LoVo (cell line): ENCODE measurements around the gene NEURL1B.
"Not testable (repeated sequence)": the region's sequence is repeated elsewhere in the genome, so short reads cannot be mapped to it uniquely, and the experiment has no call there.

Experiments
- DNase-seq: peaks from one replicate; pipeline ENCODE4 v3.0.0-alpha.2; 2016; ENCODE audit warnings: low spot score

Gene NEURL1B

DNA sequence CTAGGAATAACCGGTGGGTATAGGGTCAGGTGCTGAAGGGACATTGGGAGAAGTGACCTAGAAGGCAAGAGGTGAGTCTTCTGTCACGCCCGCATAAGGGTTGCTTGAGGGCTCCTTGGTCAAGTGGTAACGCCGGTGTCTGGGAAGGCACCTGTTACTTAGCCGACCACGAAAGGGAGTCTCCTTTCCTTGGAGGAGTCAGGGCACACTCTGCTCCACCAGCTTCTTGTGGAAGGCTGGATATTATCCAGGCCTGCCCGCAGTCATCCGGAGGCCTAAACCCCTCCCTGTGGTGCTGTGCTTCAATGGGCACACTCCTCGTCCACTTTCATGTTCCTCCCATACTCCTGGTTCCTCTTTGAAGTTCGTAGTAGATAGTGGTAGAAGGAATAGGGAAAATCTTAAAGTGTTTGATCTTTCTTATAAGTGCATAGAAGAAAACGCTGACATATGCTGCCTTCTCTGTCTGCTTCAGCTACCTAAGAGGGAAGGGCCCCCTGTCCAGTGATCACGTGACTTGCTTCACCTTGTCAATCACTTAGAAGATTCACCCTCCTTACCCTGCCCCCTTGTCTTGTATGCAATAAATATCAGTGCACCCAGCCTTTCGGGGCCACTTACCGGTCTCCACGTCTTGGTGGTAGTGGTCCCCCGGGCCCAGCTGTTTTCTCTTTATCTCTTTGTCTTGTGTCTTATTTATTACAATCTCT lies 16.6 kb downstream of the NEURL1B start:
- not testable (repeated sequence) for DNase-seq

DNA sequence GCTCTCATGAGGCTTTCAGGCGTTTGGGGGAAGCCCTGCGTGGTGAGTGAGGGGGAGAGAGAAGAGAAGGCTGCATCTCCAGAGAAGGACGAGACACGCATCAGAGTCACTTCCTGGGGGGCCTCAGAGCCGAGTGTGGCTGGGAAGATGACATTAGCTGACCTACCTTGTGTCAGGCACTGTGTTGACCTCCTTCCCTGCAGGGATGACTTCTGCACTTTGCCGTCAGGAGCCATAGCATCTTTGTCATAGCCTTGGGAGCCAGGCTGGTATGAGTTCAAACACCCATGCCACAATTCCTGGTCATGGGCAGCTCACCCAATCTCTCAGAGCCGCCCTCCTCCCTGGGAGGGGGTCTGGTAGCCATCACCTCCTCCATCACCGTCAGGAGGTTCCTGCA lies 17.3 kb downstream of the NEURL1B start:
- DNase-seq, result no peak

DNA sequence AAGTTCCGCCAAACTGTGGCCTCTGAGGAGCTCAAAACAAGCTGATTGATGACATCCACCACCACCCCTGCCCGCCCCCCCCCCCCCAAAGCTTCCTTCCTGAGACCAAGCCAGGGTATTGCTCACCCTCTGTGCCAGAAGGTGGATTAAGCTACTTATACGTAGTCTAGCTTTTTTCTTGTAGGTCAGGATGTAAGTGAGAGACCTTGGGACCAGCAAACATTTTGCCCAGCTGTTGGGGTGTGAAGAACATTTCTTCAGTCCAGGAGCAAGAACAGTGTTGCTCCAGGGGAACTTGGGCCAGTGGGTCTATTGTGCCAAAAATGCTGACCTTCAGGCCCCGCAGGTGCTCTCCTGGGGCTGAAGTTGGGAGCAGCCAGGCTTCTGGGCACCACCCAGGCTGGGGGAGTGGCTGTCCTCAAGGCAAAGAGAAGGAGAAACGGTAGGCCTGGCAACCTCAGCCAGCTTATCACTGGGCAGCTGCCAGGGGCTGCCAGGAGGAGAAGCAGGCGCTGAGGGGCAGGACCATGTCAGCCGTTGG lies 18.0 kb downstream of the NEURL1B start:
- DNase-seq, result no peak

GRCh38 chr5:172659570-172659908 lies 18.5 kb downstream of the NEURL1B start:
- no peak for DNase-seq

DNA sequence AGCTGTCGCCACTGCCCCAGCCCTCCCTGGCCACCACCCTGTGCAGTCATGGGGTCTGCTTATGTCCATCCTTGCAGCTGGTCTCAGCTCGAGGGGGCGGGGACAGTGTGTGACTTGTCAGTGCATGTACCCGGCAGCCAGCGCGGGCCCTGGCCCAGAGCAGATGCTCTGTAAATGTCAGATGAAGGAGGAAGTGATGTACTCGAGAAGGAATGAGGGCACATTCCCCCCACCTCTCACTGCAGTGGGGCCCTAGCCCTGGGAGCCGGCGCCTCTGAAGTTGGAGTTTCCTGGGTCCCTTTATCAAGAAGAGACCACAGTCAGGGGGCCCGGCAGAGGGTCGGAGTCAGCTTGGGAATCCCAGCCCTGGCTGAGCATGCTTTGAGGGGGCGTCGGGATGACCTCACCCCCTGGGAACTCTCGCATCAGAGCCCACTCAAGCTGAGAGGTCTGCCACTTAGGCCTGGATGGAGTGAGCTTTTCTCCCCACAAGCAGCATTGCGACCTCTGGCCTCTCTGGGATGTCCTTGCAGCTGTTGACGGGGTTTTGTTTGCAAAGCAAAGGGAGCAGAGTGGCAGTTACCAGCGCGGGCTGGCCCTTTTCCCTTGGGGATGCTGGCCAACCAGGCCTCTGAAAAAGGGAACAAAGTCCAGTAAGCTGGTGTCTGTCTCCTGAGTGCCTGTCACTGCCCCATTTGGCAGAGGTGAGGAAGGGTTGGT lies 19.0 kb downstream of the NEURL1B start:
- DNase-seq, result no peak

DNA sequence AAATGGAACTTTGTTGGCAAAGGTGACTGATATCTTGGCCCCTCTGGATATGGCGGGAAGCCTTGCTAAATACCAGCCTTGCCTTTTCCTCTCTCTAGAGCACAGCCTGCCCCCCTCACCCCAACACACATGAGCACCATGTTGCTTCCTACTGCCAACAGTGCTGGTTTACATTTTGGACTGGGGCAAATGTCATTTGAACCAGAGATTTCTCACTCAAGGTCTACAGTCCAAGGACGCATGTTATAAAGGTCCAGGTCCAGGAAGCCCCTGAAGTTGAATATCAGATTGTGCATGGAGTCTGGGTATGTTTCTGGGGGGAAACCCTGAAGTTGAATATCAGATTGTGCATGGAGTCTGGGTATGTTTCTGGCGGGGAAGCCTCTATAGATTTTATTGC lies 19.9 kb downstream of the NEURL1B start:
- no peak for DNase-seq

GRCh38 chr5:172661526-172661925 lies 20.5 kb downstream of the NEURL1B start:
- DNase-seq, result no peak

GRCh38 chr5:172662596-172662995 lies 21.5 kb downstream of the NEURL1B start:
- no peak for DNase-seq

DNA sequence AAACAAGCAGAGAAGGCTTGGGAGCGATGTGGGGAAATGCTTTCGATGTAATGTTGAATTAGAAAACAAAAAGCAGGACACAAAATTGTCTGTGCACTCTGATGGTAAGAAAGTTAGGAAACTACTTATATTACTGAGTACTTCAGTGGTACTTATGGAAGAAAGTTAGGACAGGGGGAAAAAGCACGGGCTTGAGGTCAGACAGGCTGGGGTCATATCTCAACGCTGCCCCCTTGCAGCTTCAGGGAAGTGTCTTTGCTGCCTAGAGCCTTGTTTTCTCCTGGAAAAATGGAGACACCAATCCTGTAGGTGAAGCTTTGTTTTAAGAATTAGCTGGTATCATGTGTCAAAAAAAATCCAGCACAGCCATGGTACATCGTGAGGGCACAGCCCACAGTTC lies 23.0 kb downstream of the NEURL1B start:
- DNase-seq, result no peak

GRCh38 chr5:172664681-172665541 lies 23.8 kb downstream of the NEURL1B start:
- DNase-seq, result no peak

DNA sequence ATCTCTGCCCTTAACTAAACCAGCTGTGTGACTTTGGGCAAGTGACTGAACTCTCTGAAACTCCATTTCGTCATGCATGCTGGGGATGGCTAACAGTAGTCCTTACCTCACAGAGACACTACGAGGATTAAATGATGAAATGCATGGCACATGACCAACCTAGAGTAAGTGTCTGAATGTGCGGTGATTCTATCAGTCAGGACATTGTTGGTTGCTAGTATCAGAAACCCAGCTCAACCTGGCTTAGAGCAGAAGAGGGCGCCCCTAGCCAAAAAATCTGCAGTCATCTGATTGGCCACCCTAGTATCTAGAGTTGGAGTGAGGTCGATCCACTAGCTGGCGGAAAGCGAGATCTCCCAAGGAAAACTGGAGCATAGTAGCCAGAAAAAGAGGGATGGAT lies 25.2 kb downstream of the NEURL1B start:
- DNase-seq, result no peak

GRCh38 chr5:172667786-172668593 lies 26.9 kb downstream of the NEURL1B start:
- DNase-seq, result no peak

DNA sequence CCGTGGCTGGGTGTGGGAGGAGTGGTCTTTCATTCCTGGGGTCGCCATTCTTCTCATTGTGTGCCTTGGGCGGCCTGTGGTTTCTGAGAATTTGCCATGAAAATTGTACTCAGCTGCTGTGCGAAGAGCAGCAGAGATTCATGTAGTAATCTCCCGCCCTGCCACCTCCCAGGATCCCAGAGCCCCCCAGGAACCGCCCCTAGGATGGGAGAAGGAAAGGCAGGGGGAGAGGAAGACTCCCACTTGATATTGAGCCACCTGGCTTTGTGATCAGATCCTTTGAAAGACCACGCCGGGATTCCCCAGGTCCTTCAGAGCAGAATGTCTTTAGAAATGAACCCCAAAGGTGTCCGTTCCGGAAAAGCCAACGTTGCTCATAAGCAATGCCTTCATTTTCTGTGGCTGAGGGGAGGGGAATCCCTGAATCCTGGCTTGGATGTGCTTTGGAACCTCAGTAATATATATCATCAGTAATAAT lies 27.6 kb downstream of the NEURL1B start:
- DNase-seq, result no peak

GRCh38 chr5:172669386-172670004 lies 28.4 kb downstream of the NEURL1B start:
- no peak for DNase-seq

GRCh38 chr5:172670005-172670402 lies 28.9 kb downstream of the NEURL1B start:
- no peak for DNase-seq

DNA sequence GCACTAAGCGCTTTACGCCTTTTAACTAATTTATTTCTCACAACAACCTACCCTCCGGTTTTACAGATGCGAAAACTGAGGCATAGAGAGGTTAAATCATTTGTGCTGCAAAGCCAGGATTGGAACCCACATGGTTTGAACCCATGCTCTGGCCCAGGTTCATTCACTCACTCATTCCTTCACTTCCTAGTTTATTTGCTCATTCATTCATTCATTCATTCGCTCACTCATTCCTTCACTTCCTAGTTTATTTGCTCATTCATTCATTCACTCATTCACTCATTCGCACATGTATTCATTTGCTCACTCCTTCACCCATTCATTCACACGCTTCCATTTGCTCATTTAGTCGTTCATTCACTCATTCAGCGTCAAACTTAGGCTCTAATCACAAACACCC lies 29.4 kb downstream of the NEURL1B start:
- no peak for DNase-seq

DNA sequence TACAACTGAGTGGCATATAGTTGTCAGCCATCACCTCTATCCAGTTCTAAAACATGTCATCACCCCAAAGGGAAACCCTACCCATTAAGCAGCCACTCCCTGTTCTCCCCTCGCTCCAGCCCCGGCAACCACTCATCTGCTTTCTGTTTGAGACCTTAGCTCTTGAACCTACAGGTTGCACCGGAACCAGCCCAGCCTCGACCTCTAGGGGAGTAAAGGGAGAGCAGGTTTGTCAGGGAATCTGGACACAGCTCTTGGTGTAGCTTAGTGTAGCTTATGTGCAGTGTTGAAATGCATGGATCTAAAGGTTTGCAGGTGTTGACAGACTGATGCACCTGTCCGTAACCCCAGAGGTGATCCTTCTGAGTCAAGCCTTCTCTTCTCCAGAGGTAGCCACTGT lies 30.0 kb downstream of the NEURL1B start:
- DNase-seq, result no peak

- DNase-seq, result peak; percentile 33
Measured at GRCh38 chr5:172672681-172673080, 31.6 kb downstream of the NEURL1B start.

DNA sequence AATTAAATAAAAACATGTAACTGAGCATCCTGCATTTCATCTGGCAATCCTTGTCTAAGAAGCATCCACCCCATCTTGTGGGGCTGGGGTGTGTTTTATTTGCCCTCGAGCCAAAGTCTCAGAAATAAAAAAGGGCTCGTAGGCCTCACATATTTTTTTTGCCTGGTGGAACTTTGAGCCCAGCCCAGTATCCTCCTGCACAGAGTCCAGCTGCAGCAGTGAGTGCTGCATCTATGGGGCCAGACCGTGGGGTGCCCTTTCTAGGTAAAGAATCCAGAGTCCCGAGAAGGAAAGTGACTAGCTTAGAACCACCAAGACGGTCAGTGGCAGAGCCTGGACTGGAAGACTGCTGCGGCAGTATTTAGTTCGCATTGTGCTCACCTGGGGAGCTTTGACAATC lies 33.1 kb downstream of the NEURL1B start:
- DNase-seq, result no peak

- no peak for DNase-seq
Measured at GRCh38 chr5:172676914-172677475, 35.9 kb downstream of the NEURL1B start.

DNA sequence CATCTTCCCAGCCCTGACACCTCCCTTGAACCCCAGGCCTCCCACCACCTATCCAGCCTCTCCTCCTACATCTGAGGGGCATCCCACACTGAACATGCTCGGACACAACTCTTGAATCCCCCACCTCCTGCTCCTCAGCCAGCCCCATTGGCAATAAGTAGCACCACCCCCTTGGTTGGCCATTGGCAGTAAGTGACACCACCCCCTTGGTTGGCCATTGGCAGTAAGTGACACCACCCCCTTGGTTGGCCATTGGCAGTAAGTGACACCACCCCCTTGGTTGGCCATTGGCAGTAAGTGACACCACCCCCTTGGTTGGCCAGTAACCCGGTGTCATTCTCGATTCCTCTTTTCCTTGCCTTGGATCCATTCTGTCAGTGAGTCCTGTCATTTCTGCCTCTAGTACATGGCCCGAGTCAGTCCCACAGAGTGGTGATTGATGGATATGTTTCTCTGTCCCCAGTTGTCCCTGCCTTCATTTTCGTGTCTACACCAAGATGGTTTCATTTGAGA lies 37.4 kb downstream of the NEURL1B start:
- DNase-seq, result not testable (repeated sequence)
